HG03469 (cell line): ENCODE results near the gene CACNA2D1.
"Not testable (repeated sequence)": the region's sequence is repeated elsewhere in the genome, so short reads cannot be mapped to it uniquely, and the experiment has no call there.

Experiments
- ATAC-seq: cut with Tn5 transposase; IDR thresholded peaks from one replicate; pipeline ENCODE4 v1.9.1; 2021; ENCODE audit warnings: mild to moderate bottlenecking, moderate library complexity, moderate number of reproducible peaks; ENCODE audit not compliant: unreplicated experiment

The CACNA2D1 gene

GRCh38 chr7:82014574-82014973 is 429.0 kb downstream of the CACNA2D1 start:
- ATAC-seq, result not testable (repeated sequence)

- no peak for ATAC-seq
Measured at GRCh38 chr7:82012453-82012852, 431.1 kb downstream of the CACNA2D1 start.

GRCh38 chr7:82010416-82010815 is 433.2 kb downstream of the CACNA2D1 start:
- ATAC-seq, result no peak

- ATAC-seq, result no peak
Measured at GRCh38 chr7:82007315-82007714, 436.3 kb downstream of the CACNA2D1 start.

- ATAC-seq, result no peak
Measured at GRCh38 chr7:82005056-82005455, 438.5 kb downstream of the CACNA2D1 start.

- ATAC-seq, result no peak
Measured at GRCh38 chr7:81993186-81993585, 450.4 kb downstream of the CACNA2D1 start.

GRCh38 chr7:81990395-81990794 is 453.2 kb downstream of the CACNA2D1 start:
- ATAC-seq, result no peak

- no peak for ATAC-seq
Measured at GRCh38 chr7:81986723-81987470, 456.7 kb downstream of the CACNA2D1 start.

GRCh38 chr7:81983406-81983805 is 460.2 kb downstream of the CACNA2D1 start:
- no peak for ATAC-seq

- ATAC-seq, result no peak
Measured at GRCh38 chr7:81973117-81973516, 470.5 kb downstream of the CACNA2D1 start.

GRCh38 chr7:81960026-81960425 is 483.6 kb downstream of the CACNA2D1 start:
- ATAC-seq, result no peak

- no peak for ATAC-seq
Measured at GRCh38 chr7:81957517-81957916, 486.1 kb downstream of the CACNA2D1 start.

GRCh38 chr7:81956520-81956919 is 487.1 kb downstream of the CACNA2D1 start:
- ATAC-seq, result peak; percentile 89

GRCh38 chr7:81949306-81949705 is 494.3 kb downstream of the CACNA2D1 start:
- no peak for ATAC-seq

- no peak for ATAC-seq
Measured at GRCh38 chr7:81944058-81944457, 499.5 kb downstream of the CACNA2D1 start.

- no peak for ATAC-seq
Measured at GRCh38 chr7:81937091-81937490, 506.5 kb downstream of the CACNA2D1 start.

- no peak for ATAC-seq
Measured at GRCh38 chr7:81934596-81935301, 508.8 kb downstream of the CACNA2D1 start.

- ATAC-seq, result no peak
Measured at GRCh38 chr7:81932936-81933335, 510.6 kb downstream of the CACNA2D1 start.

GRCh38 chr7:81929386-81929785 is 514.2 kb downstream of the CACNA2D1 start:
- no peak for ATAC-seq

- no peak for ATAC-seq
Measured at GRCh38 chr7:81926154-81926553, 517.4 kb downstream of the CACNA2D1 start.

- ATAC-seq, result peak; percentile 68
Measured at GRCh38 chr7:81925530-81925929, 518.0 kb downstream of the CACNA2D1 start.

- no peak for ATAC-seq
Measured at GRCh38 chr7:81924494-81924893, 519.1 kb downstream of the CACNA2D1 start.
